GM21576 (cell line): Measurements from ENCODE around the gene DLG2.

Source experiments
- ATAC-seq: cut with Tn5 transposase; IDR thresholded peaks from one replicate; pipeline ENCODE4 v1.9.1; 2021; ENCODE audit warnings: mild to moderate bottlenecking, moderate library complexity; ENCODE audit not compliant: unreplicated experiment

The DLG2 gene

DNA sequence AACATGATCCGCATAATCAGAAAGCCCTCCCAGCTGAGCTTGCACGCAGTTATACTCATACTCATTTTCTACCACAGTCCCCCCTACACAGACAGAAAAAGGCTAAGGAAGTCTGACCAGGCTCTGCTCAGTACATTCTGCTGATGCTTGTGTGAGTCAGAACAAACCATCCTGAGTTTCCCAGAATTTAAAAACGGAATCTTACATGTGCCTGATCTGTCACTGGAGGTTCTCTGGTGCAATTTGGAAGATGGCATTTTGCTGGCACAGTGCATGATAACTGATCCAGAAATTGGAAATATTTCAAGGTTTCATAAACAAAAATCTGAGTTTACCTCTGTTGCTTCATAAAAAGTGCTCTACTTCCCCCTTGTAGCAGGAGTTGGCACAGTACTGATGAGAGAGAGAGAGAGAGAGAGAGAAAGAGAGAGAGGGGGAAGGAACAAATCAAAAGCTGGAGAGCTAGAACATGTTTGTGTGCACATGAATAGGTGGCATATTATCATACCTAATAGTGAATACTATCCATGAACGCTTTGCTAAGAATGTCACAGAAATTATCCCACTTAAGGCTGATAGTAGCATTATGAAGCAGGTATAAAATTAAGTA is 1085.3 kb downstream of the DLG2 start:
- no peak for ATAC-seq

DNA sequence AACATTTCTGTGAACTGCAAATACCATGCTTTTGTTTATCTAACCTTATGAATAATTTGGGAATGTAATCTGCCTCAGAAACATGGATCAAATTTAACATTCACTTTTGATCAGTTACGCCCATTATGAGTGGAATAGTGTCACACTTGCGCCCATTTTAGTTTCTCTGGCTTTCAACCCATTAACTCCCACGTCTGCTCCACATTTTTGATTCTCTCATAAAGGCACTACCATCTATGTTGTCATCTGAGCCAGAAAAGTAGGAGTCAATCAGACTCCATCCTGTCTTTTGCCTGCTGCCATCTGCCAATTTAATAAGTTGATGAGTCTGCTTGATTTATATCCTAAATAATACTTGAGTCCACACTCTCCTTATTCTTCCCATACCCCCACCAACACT is 1090.7 kb downstream of the DLG2 start:
- no peak for ATAC-seq

DNA sequence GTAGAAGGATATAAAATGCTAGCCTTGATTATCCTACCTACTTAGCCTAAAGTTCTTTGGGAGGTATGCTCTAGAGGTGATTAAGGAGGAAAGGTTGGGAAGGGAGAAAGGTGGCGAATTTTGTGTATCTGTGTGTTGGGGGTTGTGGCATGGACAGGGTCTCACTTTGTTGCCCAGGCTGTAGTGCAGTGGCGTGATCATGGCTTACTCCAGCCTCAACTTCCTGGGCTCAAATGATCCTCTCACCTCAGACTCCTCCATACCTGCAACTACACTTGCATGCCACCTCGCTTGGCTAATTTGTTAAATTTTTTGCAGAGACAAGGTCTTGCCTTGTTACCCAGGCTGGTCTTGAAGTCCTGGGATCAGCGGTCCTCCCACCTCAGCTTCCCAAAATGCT is 1094.8 kb downstream of the DLG2 start:
- no peak for ATAC-seq

DNA sequence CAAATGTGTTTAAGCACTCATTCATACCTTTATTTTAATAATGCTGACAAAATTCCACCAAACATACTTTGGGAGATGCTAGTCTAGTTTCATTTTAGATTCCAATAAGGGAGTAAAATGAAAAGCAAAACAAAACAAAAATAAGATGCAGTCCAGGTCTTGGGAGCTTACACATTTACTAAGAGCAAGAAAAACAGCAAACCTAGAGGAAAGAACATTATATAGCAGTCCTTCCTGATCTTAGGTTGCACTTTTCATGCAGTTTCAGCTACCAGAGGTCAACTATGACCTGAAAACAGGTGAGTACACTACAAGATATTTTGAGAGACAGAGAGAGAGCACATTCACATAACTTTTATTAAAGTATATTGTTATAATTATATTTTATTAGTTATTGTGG is 1100.9 kb downstream of the DLG2 start:
- ATAC-seq: no peak

DNA sequence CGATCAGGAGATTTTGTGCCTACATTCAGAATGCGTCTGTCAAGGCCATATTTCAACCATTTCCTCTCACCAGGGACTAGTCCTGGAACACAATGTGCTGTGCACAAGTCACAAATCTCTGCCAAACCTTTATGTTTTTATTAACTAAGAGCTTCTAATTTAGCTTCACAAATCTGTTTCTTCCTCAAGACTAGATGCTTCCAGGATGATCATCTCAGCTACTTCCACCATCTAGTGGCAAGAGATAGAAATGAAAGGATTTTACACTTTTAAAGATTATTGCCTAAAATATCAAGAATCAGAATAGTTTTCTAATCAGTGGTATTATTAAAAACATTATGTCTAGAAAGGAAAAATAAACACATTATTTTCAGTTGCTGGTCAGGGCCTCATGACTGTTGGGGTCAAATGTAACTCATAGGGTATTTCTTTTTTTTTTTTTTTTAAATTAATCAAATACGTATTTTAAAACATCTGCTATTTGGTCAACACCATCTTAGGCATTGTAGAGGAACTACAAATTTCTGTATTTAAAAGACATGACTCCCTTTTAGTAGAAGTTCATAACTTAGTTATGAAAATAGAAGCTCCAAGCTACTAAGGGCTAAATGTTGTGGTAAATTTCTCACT is 1102.6 kb downstream of the DLG2 start:
- ATAC-seq: no peak

DNA sequence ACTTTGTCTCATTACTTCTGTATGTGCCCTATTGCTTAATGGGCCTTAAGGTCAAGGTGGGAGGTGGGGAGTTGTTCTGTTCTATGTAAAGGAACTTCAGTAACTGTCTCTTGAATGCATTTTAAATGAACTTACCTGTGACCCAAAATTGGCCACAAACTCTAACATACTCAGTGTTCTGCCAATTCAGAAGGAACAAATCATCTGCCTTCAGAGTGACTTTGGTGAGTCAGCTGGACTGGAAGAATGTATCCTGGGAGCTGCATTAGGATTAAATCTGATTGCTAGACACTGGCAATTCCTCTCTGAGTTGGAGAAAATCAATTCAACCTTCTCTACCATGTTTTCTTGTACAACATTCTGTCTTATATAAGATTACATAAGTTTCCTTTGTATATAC is 1104.8 kb downstream of the DLG2 start:
- no peak for ATAC-seq

DNA sequence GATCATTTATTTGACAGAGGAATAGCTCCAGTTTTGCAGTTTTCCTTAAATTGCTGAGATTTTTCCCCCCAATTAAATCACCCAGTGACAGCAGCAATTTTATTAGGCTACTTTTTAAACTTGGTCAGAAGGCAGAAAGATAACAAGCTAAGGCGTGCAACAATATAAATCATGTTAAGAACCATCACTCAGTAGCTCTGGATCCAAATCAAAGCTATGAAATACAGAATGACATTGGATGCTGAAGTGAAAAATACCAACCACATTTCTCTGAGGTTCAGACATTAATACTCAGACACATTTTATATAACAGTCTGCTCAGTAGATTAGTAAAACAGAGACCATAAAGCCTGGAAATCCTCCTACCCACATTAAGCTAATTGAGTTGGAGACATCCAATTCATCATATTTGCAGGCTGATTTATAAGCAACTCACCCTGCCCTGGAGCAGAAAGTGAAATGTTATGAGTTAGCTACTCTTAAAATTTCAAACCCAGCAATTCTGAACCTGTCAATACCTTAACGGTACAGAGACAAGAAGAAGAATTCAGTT is 1108.4 kb downstream of the DLG2 start:
- ATAC-seq: no peak

DNA sequence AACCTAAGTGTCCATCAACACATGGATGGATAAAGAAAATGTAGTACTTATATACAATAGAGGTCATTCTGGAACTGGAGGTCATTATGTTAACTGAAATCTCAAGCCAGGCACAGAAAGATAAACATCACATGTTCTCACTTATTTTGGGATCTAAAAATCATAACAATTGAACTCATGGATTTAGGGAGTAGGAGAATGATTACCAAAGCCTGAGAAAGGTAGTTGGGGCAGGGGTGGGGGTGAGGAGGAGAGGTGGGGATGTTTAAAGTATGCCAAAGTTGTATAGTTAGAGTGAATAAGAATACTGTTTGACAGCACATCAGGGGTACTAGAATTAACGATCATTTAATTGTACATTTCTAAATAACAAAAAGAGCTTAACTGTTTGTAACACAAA is 1112.7 kb downstream of the DLG2 start:
- ATAC-seq: no peak

DNA sequence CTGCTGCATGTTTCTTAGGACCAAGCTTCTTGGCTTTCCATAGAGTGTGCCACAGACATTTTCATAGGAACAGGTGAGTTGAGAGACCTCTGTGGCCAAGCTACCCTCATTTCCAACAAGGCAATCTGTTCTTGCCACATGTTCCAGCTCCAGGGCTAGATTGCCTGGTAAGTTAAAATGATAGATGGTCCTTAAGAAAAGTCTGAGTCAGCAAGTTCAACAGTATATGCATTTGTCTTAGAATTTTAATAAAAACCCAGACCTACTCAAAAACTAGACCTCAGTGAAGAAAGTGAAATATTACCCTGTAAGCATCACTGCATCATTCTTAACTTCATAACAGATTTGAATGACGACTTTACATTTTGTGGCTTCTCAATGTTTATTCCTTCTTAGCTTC is 1123.6 kb downstream of the DLG2 start:
- ATAC-seq: no peak

DNA sequence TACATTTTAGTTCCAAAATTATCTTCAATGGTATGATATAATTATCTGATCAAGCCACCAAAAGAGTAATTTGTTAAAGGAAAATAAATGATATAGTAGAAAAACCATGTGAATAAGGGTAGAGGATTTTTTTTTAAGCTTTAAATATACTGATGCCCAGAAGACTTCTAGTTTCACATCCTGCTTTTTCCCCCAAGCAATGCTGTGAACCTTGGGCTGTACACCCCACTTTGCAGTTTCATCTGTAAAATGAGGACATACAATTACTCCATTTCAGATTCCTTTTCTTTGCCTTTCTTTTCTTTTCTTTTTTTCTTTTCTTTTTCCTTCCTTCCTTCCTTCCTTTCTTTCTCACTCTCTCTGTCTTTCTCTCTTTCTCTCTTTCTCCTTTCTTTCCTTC is 1125.4 kb downstream of the DLG2 start:
- no peak for ATAC-seq

DNA sequence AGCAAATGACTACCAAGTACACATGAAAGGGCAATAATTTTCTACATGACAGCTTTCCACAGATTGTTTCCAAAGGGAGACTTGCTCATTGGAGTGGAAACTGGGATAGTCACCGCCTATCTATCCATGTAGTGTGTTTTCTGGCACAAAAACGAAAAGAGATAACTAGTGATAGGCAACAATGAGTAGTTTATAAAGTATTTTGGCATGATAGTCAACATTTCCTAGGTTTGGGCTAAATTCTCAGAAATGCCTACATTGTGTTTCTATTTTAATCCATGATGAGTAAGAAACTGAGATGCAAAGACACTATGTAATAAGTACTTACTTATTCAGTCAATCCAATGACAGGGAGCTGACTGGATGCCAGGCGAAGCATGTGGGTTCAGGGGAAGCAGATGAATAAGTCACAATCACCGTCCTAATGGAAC is 1129.1 kb downstream of the DLG2 start:
- no peak for ATAC-seq

DNA sequence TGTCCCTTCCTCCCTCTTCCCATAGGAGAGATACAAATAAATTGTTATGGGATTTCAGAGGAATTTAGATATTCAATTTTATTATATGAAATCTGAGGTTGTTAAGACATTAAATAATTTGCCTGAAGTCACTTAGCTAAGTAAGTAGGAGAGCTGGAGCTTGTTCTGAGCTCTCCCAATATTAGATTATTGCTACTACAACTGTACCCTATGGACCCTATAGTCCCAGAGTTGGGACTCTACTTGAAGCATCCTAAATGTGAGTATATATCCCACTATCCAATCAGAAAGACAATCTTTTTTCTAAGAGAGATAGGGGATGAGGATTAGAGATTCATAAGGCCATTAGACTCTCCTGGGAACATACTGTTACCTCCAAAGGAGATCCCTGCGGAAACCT is 1130.0 kb downstream of the DLG2 start:
- ATAC-seq: no peak

DNA sequence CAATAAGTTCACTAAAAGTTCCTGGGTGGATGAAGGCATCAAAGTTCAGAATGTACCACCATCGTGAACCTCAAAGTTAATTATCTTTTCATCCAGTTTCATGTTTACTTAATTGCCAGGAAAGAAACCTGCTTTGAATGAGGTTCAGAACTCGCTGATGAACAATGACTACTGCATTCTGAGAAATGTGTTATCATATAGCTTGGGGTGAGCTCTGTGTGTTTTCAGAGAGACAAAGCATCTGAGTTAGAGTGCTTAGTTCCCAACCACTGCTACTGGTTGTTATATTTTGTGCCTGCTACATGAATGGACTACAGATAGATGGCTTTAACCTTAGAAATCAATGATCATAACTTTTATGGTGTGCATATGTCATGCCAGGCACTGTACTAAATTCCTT is 1131.0 kb downstream of the DLG2 start:
- ATAC-seq: no peak

DNA sequence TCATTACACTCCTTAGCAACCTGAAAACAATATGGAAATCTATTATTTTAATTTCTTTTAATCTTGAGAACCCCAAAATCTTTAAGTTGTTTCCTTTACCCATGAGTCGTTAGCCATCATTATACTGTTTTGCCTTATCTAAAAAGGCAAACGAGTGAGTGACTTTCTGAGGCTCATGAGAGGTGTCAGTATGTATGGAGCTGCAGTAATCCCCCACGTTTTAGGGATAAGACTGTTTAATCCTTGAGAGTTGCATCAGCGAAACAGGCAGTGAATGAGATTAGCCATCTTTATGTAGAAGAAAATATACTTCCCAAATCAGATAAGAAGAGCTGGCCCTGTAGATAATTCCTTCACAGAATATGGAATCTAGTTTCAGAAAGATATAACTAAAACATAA is 1147.0 kb downstream of the DLG2 start:
- no peak for ATAC-seq

DNA sequence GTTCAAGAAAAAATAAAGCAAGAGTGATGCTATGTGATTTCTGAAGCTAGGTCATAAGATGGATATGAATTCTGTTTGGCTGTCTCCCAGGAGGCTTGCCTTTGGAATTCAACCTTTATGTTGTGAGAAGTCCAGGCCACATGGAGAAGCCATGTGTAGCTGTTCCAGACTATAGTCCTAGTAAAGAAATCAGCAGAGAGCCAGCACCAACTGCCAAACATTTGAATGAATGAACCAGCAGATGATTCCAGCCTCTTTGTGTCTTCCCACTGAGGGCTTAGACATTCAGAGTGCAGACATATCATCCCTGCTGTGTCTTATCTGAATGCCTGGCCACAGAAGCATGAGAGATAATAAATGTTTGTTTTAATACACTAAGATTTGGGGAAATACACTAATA is 1150.6 kb downstream of the DLG2 start:
- no peak for ATAC-seq

DNA sequence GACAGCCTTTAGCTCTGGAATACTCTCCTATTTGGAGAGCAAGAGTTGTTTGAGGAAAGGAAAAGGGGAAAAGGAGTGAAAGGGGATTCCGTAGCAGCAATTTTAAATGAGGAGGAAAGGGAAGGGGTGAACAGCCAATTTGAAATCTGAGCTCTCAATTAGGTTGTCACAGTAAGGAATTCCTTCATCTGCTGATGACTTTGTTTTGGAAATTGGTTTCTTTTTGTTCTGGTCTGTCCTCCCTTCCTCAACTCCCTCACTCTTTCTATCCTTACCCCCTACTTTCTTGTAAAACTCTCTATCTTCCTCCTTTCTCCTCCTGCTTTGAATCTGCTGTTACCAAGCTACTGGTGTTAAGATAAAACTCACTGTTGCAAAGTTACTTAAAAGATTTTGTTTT is 1155.6 kb downstream of the DLG2 start:
- ATAC-seq: no peak

DNA sequence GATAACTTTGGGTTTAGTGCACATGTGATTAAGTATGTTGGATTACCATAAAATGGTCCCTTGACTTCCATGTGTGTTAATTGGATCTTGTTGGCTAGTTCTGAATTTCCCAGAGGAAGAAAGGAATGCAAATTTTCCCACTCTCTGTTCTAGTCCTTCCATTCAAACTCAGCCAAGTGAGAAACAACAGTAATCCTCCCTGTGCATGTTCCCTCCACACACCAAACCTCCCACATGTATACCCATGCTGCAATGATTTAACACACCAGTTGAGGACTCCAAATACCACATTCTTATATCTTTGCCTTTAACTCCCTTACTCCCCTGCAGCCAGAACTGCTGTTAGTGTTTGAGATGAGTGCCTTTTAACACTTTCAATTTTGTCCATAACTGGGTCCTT is 1158.9 kb downstream of the DLG2 start:
- no peak for ATAC-seq

DNA sequence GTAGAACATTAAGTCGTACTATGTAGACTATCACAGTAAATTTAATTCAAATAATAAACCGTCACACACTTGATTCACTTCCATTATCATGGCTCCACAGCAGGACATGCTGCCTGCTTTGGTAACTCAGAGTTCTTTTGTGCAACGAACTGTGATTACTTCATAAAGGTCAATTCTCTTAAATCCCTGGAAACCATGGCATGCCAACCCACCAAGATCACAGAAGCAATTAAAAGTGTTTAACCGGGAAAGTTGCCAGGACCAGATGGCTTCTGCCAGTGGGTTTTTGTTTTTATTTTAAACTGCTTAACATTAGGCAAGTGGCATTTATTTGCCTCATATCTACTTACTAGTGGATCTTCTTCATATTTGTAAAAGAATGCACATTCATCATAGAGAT is 1162.1 kb downstream of the DLG2 start:
- ATAC-seq: no peak

DNA sequence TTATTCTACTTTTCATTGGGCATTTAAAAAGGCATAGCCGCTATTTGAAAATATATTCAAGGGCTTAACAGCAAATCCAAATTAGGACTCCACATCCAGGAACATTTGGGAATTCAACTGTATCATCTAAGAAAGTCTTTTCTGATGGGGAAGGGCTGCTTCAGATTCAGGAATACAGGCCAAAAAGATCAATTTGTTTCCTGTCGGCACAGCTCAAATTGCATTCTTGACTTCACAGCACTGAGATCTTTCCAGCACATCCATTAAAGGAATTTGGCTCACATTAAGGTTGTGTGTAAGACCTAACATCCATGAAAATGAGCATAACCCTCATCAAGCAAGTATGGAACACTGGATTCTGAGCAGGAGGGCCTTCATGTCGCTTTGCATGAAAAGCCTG is 1171.5 kb downstream of the DLG2 start:
- no peak for ATAC-seq

DNA sequence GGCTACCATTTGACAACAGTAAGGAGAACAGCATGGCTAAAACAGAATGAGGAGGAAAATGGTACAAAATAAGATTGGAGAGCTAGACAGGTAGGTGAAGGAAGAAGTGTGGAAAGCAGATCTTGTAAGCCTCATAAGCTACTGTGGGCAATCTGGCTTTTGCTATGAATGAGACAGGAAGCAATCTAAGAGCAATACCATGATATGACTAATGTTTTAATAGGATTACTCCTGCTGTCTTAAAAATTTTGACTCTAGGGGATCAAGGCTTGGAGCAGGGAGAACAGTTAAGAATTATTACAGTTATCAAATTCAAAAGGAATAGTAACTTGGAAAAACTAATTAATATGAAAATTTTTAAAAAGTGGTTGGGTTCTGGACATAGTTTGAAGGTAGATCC is 1174.9 kb downstream of the DLG2 start:
- no peak for ATAC-seq

DNA sequence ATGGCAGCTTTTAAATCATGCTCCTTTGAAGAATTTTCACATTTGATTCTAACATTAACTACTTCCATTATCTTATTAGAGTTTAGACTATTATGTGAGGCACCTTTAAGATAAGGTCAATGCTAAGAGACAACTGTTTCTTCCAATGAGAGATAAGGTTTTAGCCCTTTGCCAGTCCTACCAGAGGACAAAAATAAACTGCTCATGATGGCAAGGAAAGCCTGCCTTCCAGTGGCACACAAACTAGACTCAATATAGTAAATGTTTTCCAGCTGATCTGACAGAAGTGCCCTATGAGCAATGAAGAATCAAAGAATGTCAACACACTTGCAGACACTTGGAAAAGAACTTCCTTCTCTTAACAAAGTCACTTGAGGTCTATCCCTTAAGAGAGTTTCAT is 1188.6 kb downstream of the DLG2 start:
- no peak for ATAC-seq

DNA sequence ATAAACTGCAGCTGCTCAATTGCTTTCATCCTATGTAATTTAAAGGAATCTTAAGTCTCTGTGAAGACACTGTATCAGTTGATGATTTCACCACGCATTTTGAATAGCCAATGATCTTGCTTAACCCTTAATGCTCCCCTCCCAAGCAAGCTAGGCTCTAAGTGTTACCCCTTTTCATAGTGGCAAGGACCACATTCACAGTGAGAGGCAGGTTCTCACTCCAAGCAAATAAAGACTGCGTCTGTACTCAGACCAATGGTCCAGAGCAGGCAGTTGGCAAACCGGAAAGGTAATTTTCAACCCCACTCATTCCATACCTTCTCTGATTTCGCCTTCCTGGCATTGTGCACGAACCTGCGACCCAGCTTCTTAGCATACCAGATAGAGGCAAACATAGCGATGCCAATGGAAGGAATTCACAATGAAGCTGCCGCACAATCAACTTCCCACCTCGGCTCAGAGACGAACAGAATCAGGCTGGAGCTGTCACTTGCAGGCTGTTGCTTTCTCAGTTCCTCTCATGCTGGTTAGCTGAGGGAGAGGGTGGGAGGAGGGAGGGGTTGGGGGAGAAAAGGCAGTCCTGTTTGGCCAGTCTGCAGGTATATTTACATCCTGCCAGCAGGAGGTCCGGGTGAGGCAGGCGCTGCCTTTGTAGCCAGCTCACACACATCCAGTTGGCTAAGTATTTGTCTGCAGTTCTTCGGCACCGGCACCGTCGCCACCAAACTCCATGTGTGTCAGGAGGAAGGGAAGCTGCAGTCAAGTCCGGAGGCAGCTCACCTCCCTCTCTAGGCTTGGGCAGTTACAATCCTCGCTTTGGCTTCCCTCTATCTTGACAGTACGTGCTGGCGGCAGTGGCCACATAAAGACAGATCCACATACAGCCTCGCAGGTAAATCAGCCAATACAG is 1189.8 kb downstream of the DLG2 start:
- ATAC-seq: peak; percentile 82
